T-helper 1 cell (primary cell): Measurements from ENCODE around the gene ASF1B.
"Not testable (repeated sequence)": the region's sequence is repeated elsewhere in the genome, so short reads cannot be mapped to it uniquely, and the experiment has no call there.

Source experiments
- DNase-seq, 5 donors: peaks; one replicate each; pipeline ENCODE4 v3.0.0-alpha.2; 2012 to 2020
- total RNA-seq, 4 donors: gene quantifications; one replicate each; lab custom pipeline; 2026; lab: John Stamatoyannopoulos, UW

The ASF1B gene
- 0.54 to 2.2 (median 1.4) reads per million in 4 donors for total RNA-seq

DNA sequence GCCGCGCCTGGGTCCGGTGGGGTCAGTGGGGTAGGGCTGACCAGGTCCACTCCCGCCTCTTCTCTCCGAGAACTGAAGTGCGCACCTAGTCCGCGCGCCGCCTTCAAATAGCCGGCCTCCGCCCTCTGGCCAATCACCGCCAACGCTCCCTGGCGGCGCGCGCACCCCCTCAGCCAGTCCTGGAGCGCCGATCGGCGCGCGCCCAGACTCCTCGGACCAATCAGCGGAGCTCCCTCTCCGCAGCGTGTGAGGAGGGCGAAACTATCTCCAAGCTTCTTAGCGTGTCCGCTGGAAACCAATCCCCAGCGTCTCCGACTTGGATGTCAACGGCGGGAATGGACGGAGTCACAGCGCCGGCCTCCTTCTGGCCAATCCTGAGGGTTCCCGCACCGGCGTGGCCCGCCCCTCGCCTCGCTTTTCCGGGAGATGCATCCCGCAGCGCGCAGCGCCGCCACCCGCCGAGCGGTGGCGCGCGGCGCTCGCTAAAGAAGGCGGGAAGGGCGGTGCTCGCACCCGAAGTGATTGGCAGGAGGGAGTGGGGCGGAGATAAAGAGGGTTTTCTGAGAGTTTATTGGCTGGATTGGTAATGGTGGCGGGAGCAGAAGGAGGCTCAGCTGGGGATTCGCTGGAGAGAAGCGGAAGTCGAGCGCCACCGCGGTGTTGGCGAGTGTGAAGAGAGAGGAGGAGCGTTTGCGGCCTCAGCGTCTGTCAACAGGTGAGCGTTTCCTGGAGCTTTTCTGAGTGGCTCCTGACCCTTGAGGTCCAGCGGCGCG, at the start of gene ASF1B:
ASF1B (minus strand) TSS at position 81 of the 773 bp plus-strand sequence. CDS start 133 bp downstream, outside the sequence.
- DNase-seq = peak; percentile 95 to 100 (median 97)

DNA sequence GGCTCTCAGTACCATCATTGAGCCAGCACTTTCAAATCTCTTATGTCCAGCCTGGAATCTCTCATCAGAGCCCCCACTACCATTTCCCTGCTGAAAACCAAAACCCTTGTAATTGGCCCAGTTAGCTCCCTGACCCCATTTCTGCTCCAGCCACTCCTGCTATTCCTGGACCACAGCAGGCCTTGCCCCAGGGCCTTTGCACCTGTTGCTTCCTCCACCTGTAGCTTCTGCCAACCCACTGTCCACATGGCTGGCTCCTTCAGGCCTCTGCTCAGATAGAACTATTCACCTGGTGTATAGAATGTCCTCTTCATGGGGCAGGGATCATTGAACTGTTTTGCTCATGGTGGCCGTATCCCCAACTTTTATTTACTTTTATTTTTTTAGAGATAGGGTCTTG, 49.3 kb upstream of the ASF1B start:
- not testable (repeated sequence) for DNase-seq

DNA sequence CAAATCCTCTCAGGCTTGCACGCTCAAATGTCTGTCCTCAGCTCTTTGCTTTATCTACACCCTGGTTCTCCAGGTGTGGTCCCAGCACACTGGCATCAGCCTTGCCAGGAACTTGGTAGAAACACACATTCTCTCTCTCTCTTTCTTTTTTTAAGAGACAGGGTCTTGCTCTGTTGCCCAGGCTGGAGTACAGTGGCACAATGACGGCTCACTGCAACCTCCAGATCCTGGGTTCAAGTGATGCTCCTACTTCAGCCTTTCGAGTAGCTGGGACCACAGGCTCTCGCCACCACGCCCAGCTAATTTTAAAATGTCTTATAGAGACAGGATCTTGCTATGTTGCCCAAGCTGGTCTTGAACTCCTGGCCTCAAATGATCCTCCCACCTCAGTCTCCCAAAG, 48.8 kb upstream of the ASF1B start:
- DNase-seq = no peak

DNA sequence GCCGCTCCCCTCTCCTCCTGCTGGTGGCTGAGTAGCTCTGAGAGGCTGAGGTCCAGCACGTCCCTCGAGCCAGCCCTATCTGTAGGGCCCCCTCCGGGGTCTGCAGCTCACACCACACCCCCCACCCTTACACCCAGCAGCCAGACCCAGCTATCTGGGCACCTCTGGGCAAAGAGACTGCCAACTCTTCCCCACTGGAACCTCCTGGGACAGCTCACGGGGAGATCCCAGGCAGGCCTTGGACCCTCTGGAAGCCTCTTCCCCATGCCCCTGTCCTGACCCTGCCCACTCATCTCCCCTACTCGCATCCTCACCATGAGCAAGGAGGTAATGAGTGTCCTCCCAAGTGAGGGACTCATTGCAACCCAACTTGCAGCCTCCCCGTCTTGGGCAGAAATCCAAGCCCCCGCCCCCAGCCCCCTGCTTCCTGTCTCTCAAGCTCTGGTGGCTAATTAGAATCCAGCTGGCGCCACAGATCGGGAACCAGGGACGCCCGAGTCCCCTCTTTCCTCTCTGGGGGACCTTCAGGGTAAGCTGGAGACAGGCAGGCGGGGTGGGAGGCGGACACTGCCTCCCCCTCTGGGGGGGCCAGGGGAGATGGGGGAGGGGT, 47.5 kb upstream of the ASF1B start:
- no peak for DNase-seq

DNA sequence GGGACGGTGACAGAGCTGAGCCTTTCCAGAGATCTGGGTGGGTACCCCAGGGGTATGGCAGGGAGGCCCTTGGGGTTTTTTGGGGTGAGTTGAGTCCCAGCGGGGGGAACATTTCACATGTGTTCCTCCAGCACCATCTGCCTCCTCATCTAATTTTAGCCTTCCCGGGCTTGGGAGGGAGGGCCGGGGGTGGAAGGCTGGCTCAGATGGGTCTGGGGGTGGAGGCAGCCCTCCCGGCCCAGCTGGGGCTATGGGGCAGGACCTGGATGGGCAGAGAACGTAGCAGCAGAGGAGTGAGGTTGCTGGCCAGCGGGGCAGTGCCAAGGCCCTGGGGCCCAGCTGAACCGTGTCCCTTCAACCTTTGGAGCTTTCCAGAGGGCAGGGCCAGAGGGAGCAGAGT, 46.1 kb upstream of the ASF1B start:
- DNase-seq = no peak

DNA sequence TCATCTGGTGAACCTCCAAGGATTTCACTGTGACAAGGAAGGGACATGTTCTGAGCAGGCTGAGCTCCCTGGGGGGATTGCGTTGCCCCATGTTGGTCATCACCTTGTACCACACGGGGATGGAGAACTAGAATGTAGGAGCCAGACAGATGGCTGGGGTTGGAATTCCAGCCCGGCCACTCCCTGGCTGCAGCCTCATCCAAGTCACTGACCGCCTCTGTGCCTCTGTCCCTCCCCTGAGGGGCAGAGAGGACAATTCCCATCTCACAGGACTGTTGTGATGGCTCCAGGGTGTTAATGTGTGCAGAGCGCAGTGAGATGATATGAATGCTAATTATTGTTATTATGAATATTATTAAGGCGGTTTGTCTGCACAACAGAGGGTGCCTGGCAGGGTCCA, 45.5 kb upstream of the ASF1B start:
- DNase-seq = no peak

DNA sequence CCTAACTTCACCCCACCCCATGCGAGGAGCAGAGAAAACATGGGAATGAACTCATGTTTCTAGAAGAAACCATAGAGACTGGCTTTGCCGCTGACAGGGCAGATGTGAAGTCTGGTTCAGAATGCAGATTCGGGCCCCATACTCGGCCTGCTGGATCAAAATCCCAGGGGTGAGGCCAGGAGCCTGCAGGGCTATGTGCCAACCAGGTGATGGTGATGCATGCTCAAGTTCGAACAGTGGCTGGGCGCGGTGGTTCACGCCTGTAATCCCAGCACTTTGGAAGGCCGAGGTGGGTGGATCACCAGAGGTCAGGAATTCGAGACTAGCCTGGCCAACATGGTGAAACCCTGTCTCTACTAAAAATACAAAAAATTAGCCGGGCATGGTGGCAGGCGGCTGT, 44.8 kb upstream of the ASF1B start:
- not testable (repeated sequence) for DNase-seq

DNA sequence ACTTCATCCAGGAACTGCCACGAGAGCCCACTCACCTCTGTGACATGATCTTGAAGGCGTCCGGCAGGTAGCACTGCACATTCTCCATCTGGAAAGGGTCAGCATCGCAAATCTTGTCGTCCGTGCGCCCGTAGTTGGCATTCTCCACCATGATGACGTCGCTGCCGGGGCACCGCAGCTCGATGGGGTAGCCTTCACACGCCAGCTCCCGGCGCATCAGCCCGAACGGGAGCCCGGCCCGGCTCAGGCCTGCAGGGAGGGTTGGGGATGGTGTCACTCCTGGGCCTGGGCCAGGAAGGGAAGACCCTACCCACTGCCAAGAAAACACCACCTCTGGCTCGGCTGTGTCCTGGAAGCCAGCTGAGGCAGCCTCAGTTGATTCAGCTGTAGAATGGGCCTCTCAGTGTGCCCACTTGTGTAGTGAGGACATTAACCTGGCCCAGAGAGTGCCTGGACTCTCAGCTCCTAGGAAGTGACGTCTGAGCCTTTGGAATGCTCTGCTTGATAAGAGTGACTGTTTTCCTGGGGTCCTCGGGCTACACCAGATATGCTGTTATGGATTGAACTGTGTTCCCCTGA, 41.2 kb upstream of the ASF1B start:
- DNase-seq = no peak

DNA sequence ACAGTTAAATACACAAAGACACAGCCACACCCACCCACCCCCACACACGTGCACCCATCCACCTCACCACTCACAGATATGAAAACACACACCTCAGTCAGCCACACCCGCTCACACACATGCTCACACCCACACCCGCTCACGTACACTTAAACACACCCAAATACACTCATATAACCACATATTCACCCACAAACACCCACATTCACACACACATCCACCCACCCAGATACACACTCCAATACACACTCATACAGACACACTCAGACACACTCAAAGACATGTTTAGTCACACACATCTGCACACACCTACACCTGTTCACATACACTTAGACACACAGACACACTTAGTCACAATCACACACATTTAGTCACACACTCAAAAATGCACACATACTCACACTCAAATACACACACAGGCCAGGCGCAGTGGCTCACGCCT, 39.0 kb upstream of the ASF1B start:
- DNase-seq = no peak

DNA sequence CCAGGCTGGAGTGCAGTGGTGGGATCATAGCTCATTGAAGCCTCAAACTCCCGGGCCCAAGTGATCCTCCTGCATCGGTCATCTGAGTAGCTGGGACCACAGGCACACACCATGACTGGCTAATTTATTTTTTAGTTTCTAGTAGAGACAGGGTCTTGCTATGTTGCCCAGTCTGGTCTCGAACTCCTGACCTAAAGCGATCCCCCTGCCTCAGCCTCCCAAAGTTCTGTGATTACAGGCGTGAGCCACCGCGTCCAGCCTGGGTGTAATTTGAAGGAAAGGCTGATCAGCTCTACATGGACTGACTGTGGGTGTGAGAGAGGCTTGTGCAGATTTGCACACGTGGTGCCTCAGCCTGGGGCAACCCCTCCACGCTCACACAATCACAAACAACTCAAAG, 38.5 kb upstream of the ASF1B start:
- no peak for DNase-seq

DNA sequence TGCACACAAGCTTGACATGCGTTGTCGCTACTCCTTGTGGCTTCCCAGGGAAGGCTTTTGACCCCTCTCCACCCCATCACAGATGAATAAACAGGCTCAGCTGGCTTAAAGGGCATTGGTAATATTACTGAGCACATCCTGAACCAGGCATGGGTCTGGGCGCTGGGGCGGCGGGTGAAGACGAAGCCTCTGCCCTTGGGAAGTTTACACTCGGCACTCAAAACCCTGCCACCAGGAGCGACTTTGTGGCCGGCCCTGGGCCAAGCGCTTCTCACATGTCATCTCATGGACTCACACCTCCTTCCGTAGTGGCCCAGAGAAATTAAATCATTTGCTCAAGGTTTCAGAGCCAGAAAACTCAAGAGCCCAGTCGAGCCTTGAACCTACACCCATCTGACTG, 32.6 kb upstream of the ASF1B start:
- DNase-seq = no peak

DNA sequence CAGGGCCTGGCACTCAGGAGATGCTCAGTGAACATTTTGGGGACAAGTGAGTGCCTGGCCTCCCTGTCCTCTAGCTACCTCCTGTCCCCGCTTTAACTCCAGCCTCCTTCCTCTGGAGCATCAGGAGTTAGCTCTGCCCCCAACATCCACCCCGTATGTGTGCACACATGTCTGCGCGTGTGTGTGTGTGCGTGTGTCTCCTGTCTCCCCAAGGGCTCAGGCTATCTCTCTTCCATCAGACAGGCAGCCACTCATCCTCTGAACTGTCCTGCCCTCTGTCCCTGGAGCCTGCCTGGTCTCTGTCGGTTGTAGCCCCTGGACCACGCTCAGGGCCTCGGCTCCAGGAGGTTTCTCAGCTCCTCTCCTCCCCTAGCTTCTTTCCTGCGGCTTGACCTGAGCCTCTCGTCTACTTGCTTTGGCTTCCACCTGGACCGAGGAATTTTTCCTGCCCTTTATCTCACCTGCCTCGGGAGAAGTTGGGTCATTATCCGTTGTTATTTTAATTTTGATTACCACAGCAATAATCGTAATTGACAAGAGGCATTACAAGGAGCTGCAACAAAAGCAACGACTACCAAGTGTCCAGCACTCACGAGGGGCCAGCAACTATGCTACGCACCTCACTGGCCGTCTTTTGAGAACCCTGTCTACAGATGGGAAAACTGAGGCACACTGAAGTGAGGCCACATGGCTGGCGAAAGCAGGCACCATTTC, 32.0 kb upstream of the ASF1B start:
- DNase-seq = no peak

DNA sequence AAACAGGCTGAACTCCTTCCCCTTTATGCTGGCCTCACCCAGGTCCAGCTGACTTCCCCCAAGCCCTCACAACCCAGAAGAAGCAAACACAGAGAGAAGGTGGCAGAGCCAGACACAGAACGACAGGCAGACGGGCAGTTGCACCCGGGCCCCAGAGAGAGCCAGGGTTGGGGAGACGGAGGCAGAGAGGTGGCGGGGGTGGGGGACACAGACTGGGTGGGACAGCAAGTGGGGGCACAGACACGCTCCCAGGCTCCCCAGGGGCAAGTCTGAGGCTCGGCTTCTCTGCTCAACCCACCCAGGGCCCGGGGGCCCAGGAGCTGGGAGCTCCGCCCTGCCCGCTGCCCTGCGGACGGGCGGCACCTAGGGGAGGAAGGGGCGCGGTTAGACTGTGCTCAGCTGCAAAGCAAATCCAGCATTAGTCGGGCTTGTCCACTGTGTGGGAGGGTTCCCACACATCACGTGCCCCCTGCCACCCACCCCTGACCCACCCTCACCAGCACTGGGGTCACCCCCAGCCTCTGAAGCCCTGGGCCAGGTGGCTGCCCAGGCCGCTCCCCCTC, 31.3 kb upstream of the ASF1B start:
- DNase-seq = peak in 2 of 5 donors; percentile 11 to 24

DNA sequence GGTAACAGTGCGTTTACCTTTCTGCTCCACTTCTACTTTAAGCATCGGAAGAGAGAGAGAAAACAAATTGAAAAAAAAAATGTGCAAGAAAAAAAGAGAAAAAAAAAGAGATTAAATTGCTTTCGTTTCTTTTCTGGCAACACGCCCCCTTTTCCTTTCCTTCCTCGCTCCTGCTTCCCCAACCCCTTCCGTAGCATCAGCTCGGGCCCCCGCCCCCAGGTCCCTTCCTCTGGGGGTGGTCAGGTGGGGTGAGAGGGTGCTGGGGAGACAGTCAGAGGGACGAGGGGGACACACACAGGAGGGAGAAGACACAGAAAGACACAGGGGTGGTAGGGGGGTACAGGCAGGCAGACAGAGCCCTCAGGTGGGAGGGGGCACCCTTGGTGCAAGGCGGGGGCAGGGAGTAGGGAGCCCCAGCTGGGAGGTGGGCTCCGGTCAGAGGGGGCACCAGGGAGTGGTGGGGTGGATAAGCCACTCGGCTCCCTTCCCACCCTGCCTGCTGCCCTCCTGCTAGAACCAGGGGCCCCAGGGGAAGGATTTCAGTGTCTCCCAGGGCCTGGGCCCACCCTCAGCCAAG, 30.7 kb upstream of the ASF1B start:
- DNase-seq = no peak

DNA sequence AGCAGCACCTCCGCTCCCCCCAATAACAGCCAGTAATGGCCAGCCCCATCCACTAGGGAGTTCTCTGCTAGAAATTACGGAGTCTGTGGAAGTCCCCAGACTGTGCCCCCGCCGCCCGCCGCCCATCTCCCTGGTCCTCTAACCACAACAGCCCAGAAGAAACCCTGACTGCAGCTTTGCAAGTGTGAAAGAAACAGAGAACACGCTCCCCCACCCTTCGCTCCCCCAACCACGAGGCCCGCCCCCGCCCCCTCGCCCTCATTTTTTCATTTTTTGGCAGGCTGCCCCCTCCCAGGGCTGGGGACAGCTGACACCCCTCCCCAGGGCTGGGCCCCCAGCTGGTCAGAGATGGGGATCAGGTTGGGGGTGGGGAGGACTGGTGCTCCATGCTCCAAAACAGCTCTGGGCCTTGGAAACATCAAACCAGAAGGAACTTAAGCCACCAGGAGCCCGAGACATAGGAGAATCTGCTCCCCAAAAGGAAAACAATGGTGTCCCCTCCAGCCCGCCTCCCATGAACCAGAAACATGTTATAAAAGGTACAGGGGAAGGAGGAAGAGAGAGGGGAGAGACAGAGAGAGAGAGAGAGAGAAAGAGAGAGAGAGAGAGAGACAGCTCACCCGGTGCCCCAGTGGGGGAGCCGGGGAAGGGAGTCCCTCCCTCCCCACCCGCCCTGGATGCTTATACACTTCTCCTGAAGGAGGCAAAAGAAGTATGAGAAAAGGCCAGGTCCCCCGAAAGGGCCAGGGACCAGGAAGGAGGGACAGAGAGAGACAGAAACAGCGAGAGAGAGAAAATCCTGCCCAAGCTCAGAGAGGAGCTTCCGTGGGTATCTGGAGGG, 29.8 kb upstream of the ASF1B start:
- no peak for DNase-seq

DNA sequence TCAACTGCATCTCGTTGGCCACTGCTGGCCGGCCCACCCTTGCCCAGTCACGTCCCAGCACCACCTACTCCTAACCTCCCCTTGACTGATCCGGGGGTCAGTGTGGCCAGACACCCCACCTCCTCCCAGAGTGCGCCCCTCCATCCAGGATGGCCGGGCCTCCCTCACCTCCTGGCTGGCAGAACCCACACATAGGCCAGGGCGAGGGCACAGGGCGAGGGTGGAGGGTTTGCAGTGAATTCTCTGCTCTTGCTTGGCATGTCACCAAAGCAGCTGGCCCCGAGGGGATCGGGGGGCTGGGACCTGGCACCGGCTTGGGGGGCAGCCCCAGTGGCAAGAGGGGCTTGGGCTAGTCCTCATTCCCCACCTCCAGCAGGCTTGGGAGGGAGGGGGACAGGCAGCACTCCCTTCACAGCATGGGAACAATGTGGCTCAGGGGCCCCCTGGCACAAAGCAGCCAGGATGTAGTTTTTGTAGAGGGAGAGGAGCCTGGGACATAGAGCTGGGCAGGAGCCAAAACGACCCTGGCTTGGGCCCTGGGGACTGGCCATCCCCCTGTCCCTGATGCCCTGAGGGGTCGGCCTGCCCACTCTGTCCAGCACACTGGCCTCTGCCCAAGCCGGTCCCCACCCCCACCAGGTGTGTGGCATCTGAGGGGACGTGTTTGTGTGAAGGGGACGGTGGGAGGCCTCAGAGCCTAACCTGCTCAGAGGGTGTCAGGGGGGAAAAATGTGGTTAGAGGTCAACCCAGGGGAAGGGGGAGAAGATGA, 28.5 kb upstream of the ASF1B start:
- no peak for DNase-seq

DNA sequence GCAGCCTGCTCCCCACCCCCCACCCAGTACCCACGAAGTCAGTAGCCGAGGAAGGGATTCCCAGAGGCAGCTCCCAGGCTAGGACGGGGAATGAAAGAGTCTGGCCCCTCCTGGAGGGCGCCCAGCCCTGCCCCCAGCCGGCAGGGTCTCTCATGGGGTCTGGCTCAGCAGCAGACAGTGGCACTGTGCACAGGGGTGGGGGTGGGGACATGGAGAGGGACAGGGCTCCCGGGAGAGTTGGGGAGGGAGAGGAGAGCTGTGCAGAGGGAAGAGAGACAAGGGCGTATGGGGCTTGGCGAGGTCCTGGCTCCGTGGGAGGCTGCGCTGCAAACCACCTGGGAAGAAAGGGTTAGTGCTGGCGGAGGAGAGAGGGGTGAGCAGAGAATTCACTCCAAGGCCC, 27.7 kb upstream of the ASF1B start:
- no peak for DNase-seq

DNA sequence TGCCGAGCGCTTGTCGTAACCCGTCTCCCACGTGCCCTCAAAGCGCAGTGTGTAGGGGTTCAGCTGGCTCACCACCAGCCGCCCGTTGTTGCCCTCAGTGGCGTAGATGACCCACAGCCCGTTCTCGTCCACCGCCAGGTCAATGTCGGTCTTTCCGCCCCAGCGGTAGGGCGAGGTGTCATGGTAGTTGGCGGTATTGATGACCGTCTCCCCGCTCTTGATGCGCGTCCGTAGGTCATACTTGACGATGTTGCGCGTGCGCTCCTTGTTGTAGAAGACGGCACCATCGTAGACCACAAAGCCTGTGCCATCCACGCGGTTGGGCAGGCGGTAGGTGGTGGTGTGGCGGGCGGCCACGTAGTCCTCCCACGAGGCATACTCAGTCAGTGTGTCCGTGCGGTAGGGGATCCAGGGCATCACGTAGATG, 26.5 kb upstream of the ASF1B start:
- no peak for DNase-seq

DNA sequence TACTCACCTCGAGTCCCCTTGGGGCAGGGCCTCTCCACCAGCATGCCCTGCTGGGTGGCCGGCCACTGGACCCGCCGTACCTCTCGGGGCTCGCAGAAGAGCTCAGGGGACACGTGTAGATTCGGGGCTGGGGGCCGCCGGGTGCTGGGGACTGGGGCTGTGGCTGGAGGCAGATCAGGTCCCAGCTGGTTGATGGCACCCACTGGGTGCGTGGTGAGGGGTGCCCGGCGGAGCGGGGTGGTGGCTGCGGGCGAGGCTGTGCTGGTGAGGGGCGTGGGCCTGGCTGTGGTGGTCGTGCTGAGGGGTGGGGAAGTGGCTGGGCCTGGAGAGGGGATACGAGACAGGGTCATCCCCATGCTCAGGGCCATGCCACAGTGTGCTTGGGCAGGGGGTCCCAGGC, 24.9 kb upstream of the ASF1B start:
- DNase-seq = no peak

DNA sequence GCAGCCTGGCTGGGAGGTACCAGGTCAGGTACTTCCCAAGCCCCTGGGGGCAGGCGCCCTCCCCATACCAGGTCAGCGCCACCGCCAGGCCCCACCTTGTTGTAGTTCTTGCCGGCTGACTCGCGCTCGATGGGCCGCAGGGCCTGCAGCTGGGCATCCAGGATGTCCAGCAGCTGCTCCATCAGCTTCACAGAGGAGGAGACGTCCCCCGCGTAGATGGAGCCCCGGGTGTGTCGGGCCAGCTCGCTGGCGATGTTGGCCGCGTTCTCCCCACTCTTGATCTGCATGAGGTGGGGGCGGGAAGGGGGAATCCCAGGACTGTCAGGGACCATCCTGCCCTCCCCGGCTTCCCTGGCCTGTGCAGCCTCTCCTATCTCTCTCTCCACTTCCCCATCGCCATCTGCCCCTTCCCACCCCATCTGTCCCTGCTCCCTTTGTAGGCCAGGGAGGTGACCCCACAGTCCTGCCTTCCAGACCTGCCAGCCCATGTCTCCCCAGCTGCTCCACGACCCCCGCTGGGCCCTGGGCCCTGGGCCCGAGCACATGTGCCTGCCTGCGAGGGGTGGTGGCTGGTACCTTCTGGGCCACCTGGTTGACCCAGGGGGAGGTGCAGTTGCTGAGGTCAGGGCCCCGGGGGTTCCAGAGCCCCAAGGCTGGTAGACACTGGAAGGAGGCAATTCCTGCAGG, 23.8 kb upstream of the ASF1B start:
- DNase-seq = no peak
